ENCODE data around the gene CEP55. TPM values are rescaled to one million over a fixed set of nuclear protein-coding genes. Genes with fewer than 3 reads are reported as not detected.
A peak's percentile ranks its signal among the peaks of the same experiment; 100 is the strongest.

CEP55 gene
- total and polyA plus RNA-seq, 4 donors = 1.6 to 3.5 (median 1.8) TPM

- Histone ChIP-seq H3K36me3 (ENCODE audit: control insufficient read depth in 4 of 4, insufficient read depth in 4 of 4, low read length in 4 of 4) (no peaks in the 10 kb centered on the region), H3K27me3 (ENCODE audit: control insufficient read depth in 3 of 3, insufficient read depth in 3 of 3, low read length in 2 of 3) (peaks cover 7 to 60% (median 56%) of the 10 kb centered on the region in 3 donors), H3K4me1 (ENCODE audit: control insufficient read depth in 5 of 5, insufficient read depth in 5 of 5, low read length in 5 of 5) (peaks cover 0 to 11% (median 0%) of the 10 kb centered on the region in 5 donors), H3K9ac (ENCODE audit: insufficient read depth in 1 of 2, low read length in 2 of 2) (no peak overlapping the region), H3K4me3 (no peak overlapping the region), H3K9me3 (ENCODE audit: control insufficient read depth in 4 of 4, insufficient read depth in 3 of 4, low read length in 3 of 4) (no peaks in the 10 kb centered on the region), H3K27ac (ENCODE audit: low read depth in 1 of 2, low read length in 1 of 2) (no peak overlapping the region)
- DNase-seq = peak in 1 of 3 donors; percentile 29
- WGBS, 2 donors = 12 to 16% methylated on average over 21 of the region's 21 CpGs
- ATAC-seq (ENCODE audit: insufficient read depth, low FRiP score) = no peak
- no peak for TF ChIP-seq CTCF (IDR thresholded peaks at IDR 0.05; ENCODE audit: control extremely low read depth, extremely low read depth)
Observed at GRCh38 chr10:93568105-93568390, 71.6 kb downstream of the CEP55 start.

- no peaks in the 10 kb centered on the region for H3K36me3 ChIP-seq (ENCODE audit: control insufficient read depth in 4 of 4, insufficient read depth in 4 of 4, low read length in 4 of 4)
- H3K27me3 ChIP-seq (ENCODE audit: control insufficient read depth in 3 of 3, insufficient read depth in 3 of 3, low read length in 2 of 3) = peaks cover 7 to 55% (median 49%) of the 10 kb centered on the region in 3 donors
- H3K9ac ChIP-seq (ENCODE audit: insufficient read depth in 1 of 2, low read length in 2 of 2) = no peak overlapping the region
- H3K9me3 ChIP-seq (ENCODE audit: control insufficient read depth in 4 of 4, insufficient read depth in 3 of 4, low read length in 3 of 4) = no peaks in the 10 kb centered on the region
- ATAC-seq (ENCODE audit: insufficient read depth, low FRiP score) = no peak
- DNase-seq = no peak
- no peak for TF ChIP-seq CTCF (IDR thresholded peaks at IDR 0.05; ENCODE audit: control extremely low read depth, extremely low read depth)
- H3K27ac ChIP-seq (ENCODE audit: low read depth in 1 of 2, low read length in 1 of 2) = no peak overlapping the region
- 70 to 78% methylated on average over 3 of the region's 3 CpGs for WGBS, 2 donors
- no peak overlapping the region for H3K4me3 ChIP-seq
- H3K4me1 ChIP-seq (ENCODE audit: control insufficient read depth in 5 of 5, insufficient read depth in 5 of 5, low read length in 5 of 5) = peaks cover 0 to 11% (median 0%) of the 10 kb centered on the region in 5 donors
Observed at GRCh38 chr10:93570383-93570782, 74.0 kb downstream of the CEP55 start.

- TF ChIP-seq CTCF (IDR thresholded peaks at IDR 0.05; ENCODE audit: control extremely low read depth, extremely low read depth) = no peak
- 55 to 80% methylated on average over 2 of the region's 2 CpGs for whole genome bisulfite sequencing, 2 donors
- DNase-seq = no peak
Observed at GRCh38 chr10:93572606-93573005, 76.2 kb downstream of the CEP55 start.

More at GRCh38 chr10:93572606-93573005, 76.2 kb downstream of the CEP55 start:
- Histone ChIP-seq H3K27me3 (ENCODE audit: control insufficient read depth in 3 of 3, insufficient read depth in 3 of 3, low read length in 2 of 3) (peaks cover 0 to 41% (median 28%) of the 10 kb centered on the region in 3 donors), H3K4me1 (ENCODE audit: control insufficient read depth in 5 of 5, insufficient read depth in 5 of 5, low read length in 5 of 5) (peaks cover 0 to 3% (median 0%) of the 10 kb centered on the region in 5 donors), H3K9me3 (ENCODE audit: control insufficient read depth in 4 of 4, insufficient read depth in 3 of 4, low read length in 3 of 4) (no peaks in the 10 kb centered on the region), H3K9ac (ENCODE audit: insufficient read depth in 1 of 2, low read length in 2 of 2) (no peak overlapping the region), H3K27ac (ENCODE audit: low read depth in 1 of 2, low read length in 1 of 2) (no peak overlapping the region), H3K4me3 (no peak overlapping the region), H3K36me3 (ENCODE audit: control insufficient read depth in 4 of 4, insufficient read depth in 4 of 4, low read length in 4 of 4) (no peaks in the 10 kb centered on the region)
- ATAC-seq (ENCODE audit: insufficient read depth, low FRiP score) = no peak

Measured in lung (tissue), 12 donors.